Renal pelvis (tissue), 12 donors: ENCODE results near the gene COPB2. TPM values are rescaled to one million over a fixed set of nuclear protein-coding genes. Genes with fewer than 3 reads are reported as not detected.
"Not testable (repeated sequence)": the region's sequence is repeated elsewhere in the genome, so short reads cannot be mapped to it uniquely, and the experiment has no call there.

ENCODE experiments used
- DNase-seq: peaks from one replicate; pipeline ENCODE4 v3.0.0-alpha.2; 2013
- long read RNA-seq, 16 experiments: transcript quantifications; one replicate each; lab custom pipeline, GENCODE V29; 2026
- polyA plus RNA-seq, 3 donors: library from polyadenylated mRNA; unstranded; fragments of 120-200 nt; gene quantifications; one replicate each; pipeline ENCODE4 v1.2.1, GENCODE V29; 2013; ENCODE audit not compliant: insufficient read length in 3 of 3

Gene COPB2
- polyA plus RNA-seq: 100 to 1,000 TPM; 127 to 155 (median 154) TPM
- long read RNA-seq, donor 1, transcript COPB2-201 (22 exons, 3,360 nt): major isoform, 13 of 27 reads
- long read RNA-seq, donor 1, partial matches to known transcripts: 12 of 27 reads
- long read RNA-seq, donor 1, other reads (novel, unspliced or antisense): 0 of 27 reads
- long read RNA-seq, donor 2, transcript COPB2-201 (22 exons, 3,360 nt): major isoform, 19 of 28 reads
- long read RNA-seq, donor 2, partial matches to known transcripts: 8 of 28 reads
- long read RNA-seq, donor 2, other reads (novel, unspliced or antisense): 0 of 28 reads
- long read RNA-seq, donor 3, transcript COPB2-201 (22 exons, 3,360 nt): major isoform, 15 of 22 reads
- long read RNA-seq, donor 3, partial matches to known transcripts: 7 of 22 reads
- long read RNA-seq, donor 3, other reads (novel, unspliced or antisense): 0 of 22 reads
- long read RNA-seq, donor 4, transcript COPB2-201 (22 exons, 3,360 nt): major isoform, 19 of 19 reads
- long read RNA-seq, donor 4, partial matches to known transcripts: 0 of 19 reads
- long read RNA-seq, donor 4, other reads (novel, unspliced or antisense): 0 of 19 reads
- long read RNA-seq, donor 5, transcript COPB2-201 (22 exons, 3,360 nt): major isoform, 8 of 11 reads
- long read RNA-seq, donor 5, partial matches to known transcripts: 0 of 11 reads
- long read RNA-seq, donor 5, other reads (novel, unspliced or antisense): 0 of 11 reads
- long read RNA-seq, donor 6, transcript COPB2-201 (22 exons, 3,360 nt): major isoform, 11 of 36 reads
- long read RNA-seq, donor 6, partial matches to known transcripts: 23 of 36 reads
- long read RNA-seq, donor 6, other reads (novel, unspliced or antisense): 0 of 36 reads
- long read RNA-seq, donor 7, transcript COPB2-201 (22 exons, 3,360 nt): major isoform, 20 of 26 reads
- long read RNA-seq, donor 7, partial matches to known transcripts: 5 of 26 reads
- long read RNA-seq, donor 7, other reads (novel, unspliced or antisense): 0 of 26 reads
- long read RNA-seq, donor 8, transcript COPB2-201 (22 exons, 3,360 nt): major isoform, 6 of 21 reads
- long read RNA-seq, donor 8, partial matches to known transcripts: 0 of 21 reads
- long read RNA-seq, donor 8, other reads (novel, unspliced or antisense): 13 of 21 reads
- long read RNA-seq, donor 9, transcript COPB2-201 (22 exons, 3,360 nt): major isoform, 15 of 43 reads
- long read RNA-seq, donor 9, partial matches to known transcripts: 23 of 43 reads
- long read RNA-seq, donor 9, other reads (novel, unspliced or antisense): 0 of 43 reads
- long read RNA-seq, donor 10, partial matches to known transcripts: 15 of 20 reads
- long read RNA-seq, donor 10, other reads (novel, unspliced or antisense): 0 of 20 reads
- long read RNA-seq, donor 11, transcript COPB2-201 (22 exons, 3,360 nt): major isoform, 8 of 8 reads
- long read RNA-seq, donor 11, partial matches to known transcripts: 0 of 8 reads
- long read RNA-seq, donor 11, other reads (novel, unspliced or antisense): 0 of 8 reads
- long read RNA-seq, donor 12, transcript COPB2-201 (22 exons, 3,360 nt): major isoform, 20 of 34 reads
- long read RNA-seq, donor 12, partial matches to known transcripts: 10 of 34 reads
- long read RNA-seq, donor 12, other reads (novel, unspliced or antisense): 0 of 34 reads
- long read RNA-seq, donor 13, transcript COPB2-201 (22 exons, 3,360 nt): major isoform, 5 of 18 reads
- long read RNA-seq, donor 13, partial matches to known transcripts: 8 of 18 reads
- long read RNA-seq, donor 13, other reads (novel, unspliced or antisense): 0 of 18 reads
- long read RNA-seq, donor 14: 0 reads
- long read RNA-seq, donor 15, transcript COPB2-201 (22 exons, 3,360 nt): major isoform, 19 of 37 reads
- long read RNA-seq, donor 15, partial matches to known transcripts: 16 of 37 reads
- long read RNA-seq, donor 15, other reads (novel, unspliced or antisense): 0 of 37 reads
- long read RNA-seq, donor 16, transcript COPB2-201 (22 exons, 3,360 nt): major isoform, 16 of 34 reads
- long read RNA-seq, donor 16, partial matches to known transcripts: 16 of 34 reads
- long read RNA-seq, donor 16, other reads (novel, unspliced or antisense): 0 of 34 reads

DNA sequence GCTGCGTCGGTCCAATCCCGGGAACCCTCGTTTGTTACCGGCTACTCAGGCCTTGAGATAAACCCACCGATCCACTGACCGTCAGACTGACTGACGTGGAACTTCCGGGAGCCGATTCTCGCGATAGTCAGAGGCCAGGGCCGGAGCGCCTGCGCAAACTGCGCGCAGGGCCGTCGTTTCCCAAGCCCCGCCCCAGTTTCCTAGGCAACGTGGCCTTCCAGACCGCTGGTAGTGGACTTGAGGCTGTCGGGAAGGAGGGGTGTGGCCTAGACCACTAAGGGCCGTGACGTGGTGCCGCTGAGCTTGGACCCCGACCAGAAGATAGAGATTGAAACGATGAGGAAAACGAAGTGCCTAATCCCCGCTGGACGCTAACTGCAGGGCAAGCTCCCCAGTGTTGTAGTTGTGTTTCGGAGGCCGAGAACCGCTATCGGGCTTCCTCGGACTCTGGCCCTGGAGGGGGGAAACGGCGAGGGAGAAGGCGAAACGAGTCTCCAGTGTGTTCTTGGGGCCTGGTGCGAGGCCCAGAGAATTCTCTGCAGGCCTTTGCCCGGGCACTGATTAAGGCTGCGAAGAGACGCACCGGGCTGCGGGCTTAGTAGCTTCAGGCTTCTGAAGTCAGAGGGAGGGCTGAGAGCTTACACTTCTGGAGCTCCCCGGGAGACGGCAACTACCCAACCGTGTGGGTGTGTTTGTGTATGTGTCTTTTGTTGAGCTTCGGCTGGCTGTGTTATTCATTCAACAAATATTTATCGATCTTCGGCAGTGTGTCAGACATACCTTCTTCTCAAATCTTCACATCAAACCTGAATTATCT, at the start of gene COPB2:
Gene COPB2 (minus strand): TSS at position 96 of the 817 bp plus-strand sequence. CDS start 97 bp downstream, outside the sequence.
- peak; percentile 99 for DNase-seq

DNA sequence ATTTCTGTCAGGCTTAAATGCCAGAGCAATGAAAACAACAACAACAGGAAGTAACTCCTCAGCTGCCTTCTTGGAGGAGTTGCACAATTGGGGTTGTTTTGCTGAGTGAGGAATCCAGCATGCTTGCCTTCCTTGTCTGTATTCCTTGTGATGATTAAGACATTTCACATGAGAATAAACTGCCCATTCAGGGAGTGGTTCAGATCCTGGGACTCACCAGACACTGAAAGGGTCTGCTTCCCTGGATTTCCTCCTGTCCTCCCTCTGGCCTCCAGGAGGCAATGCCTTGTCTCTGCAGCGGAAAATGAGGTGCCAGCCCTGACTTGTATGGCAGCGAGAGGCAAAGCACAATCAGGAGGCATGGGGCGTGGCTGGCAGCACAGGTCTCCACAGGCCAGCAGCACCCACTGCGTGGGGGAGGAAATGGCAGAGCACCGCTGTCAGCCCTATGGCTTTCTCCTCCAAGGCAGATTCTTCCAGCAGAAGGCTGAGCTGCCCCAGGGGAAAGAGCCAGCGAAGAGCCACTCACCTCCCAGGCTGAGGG, 45.4 kb upstream of the COPB2 start:
- DNase-seq: no peak

DNA sequence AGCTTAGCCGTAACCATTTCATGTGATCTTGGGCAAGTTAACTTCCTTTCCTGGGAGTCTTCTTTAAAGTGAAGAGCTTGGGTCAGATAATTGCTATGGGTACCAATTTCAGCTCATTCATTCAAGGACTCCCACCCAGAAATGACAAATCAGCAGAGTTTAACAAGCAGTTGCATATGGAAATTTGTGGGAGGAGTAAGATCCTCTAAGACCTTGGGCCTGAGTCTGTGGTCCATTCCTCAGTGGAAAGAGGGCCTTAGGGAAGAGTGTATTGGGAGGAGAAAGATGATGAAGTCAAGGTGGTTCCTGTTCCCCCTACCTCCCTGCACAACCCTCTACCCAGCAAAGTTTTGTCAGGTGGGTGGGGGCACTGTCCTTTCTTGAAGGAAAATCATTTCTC, 44.8 kb upstream of the COPB2 start:
- DNase-seq: no peak

DNA sequence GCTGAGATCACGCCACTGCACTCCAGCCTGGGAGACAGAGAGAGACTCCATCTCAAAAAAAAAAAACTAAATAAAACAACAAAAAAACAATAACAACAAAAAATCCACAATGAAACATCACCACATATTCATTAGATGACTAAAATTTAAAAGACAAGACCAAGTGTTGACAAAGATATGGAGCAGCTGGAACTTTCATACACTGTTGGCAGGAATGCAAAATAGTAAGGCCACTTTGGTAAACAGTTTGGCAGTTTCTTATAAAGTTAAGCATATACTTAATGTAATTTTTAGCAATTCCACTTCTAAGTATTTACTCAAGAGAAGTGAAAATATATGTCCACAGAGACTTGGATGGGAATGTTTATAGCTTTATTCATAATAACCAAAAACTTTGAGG, 43.6 kb upstream of the COPB2 start:
- no peak for DNase-seq

DNA sequence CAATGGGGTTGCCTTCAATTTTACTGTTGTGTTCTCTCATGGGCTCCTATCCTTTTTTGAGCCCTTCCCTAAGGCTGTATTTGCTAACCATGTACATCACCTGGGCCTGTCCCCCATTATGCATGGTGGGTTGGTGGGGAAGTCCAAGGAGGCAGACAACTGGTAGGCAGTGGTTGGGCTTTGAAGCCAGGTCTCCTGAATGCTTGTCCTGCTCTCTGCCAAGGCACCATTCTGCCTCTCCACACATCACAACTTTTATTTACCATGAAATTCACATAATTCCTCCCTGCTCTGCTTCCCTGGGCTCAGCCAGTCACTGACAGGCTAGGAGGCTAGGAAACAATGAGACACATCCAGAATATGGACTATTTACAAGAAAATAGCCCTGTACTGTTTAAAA, 41.0 kb upstream of the COPB2 start:
- DNase-seq: no peak

DNA sequence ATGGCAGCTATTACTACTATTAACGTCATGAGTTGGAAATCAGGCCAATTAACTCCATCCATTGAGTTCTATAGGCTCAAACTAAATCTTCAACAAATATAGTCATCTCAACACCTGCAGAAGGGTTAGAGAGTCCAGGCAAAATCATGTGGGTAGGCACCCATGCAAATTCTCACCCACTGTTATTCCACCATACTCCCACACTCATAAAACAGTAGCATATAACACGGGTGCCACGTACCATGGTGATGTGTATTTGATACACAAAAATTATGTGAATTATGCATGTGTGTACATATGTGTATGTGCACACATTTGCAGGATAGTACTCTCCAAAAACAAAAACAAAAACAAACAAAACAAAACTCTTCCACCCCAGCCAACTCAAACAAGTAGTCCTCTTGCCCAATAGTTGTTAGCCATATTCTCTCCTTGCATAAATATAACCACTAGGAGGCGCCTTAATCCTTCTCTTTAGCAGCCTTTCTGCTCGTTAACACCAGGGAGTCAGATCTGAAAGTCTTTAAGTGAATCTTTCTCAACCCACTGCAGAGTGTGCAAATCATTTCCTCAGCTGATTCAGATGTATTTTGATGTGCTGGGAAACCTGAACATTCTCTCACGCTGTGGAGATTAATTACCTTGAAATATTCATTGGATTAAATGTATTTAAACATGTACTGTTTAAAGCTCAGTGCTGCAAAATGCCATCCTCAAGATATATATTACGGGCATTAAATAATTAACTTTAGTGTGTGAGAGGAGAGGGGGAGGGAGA, 38.0 kb upstream of the COPB2 start:
- peak; percentile 77 for DNase-seq

DNA sequence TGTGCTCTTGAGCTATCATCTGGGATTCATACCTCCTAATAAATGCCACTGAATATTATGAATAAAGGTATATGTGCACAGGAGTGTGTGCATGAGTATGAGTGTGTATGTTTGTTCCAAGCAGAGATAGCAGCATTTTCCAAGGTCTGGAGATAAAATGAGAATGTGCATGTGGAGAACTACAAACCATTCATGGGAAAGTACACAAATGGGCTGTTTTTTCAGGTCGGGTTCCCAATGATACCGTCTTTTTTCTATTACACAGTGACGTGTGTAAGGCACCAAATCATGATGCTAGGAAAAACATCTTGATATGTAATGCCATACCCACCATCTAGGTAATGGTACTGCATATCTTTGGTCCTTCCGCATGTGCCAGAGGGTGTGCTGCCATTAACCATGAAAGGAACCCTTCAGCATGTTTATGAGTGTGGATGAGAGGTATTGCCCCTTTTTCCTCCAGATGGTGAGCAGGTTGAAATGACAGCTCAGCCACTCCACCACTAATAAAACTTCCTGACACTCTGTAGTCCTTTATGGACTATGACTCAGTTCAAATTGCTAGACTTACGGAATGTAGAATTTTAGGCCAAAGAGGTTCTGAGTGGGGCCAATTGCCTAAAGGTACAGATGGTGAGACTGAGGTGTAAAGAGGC, 36.4 kb upstream of the COPB2 start:
- no peak for DNase-seq

DNA sequence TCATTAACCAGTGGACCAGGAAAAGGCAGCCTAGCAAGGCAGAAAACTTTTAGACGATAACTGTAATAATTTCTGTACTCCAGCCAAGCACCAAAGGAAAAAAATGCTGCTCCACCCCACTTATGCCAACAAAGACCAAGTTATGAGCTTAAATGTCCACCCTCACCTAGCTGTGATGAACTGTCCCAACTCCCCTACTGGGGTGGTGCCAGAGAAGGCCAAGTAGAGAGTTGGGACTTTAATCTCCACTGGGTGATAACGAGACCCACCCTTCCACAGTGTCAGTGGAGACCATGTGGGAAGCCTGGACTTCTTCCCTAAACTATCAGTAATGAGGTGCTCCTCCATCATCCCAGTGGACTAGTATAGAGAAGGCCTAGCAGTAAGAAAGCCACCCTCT, 33.8 kb upstream of the COPB2 start:
- DNase-seq: no peak

DNA sequence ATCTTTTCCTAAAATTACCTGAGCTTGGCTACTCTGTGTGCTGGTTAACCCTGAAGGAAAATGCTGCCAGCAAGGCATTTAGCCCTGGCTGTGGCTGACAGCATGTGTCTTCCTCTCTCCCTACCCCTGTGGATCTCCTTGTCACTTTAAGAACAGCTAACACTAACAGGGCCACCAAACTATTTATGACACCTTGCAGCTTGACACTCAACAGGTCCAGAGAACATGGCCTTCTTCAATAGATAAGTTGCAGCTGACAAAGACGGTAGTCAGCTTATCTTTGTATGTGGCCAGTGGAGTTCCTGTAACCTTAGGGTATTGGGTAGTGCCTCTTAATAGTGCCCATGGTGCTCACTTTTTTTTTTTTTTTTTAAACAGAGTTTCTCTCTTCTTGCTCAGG, 32.0 kb upstream of the COPB2 start:
- no peak for DNase-seq

DNA sequence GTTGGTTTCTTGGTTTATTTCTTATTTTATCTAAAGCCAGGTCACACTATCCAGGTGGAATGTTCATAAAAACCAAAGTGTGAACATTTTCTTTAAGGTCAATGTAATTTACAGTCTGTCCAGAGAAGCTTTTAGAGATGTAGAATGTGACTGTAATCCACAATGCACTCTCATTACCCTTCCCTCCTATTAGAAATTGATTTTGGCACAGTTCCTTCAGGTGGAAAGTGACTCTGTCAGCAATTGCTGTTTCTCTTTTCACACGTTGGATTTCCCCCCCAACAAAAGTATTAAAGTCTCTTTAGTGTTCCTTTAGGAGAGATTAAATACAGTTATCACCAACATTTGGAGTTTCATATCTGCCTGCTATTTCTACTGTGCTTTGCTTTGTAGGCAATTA, 31.6 kb upstream of the COPB2 start:
- no peak for DNase-seq

DNA sequence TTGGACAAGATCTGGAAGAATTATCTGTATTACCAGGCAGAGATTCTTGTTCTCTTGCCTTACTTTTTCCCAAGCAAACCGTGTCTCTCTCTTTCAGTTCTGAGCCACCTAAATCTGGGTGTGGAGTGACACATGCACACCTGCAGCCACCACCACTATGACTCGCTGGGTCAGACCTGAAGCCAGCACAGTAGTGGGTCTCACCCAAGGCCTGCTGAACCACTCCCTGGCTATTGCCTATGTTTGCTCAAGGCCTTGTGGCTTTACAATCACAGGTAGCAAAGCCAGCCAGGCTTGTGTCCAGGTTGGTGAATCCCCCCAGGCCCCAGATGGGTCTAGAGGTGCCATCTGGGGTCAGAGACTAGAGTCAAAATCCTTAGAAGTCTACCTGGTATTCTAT, 28.7 kb upstream of the COPB2 start:
- DNase-seq: no peak

DNA sequence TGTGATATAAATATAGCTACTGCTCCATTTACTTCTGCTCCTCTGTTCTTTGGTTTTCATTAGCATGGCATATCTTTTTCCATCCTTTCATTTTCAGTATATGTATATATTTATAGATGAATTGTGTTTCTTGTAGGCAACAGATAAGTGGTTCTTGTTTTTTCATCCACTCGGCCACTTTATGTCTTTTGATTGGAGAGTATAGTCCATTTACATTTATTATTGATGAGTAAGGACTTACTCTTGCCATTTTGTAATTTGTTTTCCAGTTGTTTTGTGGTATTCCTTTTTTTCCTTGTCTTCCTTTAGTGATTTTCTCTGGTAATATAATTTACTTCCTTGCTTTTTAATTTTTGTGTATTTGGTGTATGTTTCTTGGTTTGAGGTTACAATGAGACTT, 26.8 kb upstream of the COPB2 start:
- DNase-seq: no peak

DNA sequence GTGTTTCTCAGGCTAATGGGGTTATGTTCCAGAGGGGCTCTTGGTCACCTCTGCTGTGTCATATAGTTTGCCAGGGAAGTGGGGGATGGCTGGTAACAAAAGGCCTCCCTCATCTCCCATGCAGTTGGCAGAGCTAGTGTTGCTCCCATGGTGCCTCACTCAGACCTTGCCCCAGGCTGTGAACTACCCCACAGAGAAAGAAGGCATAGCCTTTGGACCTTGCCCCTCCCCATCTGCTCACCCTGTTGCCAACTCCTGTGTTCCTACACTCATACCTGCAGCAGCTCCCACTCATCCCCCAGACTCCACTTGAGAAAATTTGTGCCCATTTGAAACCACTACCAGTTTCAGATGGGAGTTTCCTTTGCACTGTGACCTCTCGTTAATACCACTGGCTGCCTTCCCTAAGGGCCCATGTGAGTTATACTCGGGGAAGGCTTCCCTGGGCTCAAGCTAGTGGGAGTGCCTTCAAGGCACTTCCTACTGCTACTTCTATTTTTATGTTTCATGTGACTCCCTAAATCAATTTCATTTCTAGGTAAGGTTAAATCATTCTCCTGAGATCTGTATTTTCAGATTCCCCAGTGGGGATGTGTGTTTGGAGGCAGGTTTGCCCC, 25.3 kb upstream of the COPB2 start:
- no peak for DNase-seq

DNA sequence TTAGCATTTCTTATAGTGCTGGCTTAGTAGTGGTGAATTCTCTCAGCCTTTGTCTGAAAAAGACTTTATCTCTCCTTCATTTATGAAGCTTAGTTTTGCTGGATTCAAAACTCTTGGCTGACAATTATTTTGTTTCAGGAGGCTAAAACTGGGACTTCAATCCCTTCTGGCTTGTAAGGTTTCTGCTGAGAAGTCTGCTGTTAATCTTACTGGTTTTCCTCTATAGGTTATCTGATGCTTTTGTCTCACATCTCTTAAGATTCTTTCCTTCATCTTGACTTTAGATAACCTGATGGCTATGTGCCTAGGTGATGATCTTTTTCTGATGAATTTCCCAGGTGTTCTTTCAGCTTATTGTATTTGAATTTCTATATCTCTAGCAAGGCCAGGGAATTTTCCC, 23.4 kb upstream of the COPB2 start:
- DNase-seq: not testable (repeated sequence)

DNA sequence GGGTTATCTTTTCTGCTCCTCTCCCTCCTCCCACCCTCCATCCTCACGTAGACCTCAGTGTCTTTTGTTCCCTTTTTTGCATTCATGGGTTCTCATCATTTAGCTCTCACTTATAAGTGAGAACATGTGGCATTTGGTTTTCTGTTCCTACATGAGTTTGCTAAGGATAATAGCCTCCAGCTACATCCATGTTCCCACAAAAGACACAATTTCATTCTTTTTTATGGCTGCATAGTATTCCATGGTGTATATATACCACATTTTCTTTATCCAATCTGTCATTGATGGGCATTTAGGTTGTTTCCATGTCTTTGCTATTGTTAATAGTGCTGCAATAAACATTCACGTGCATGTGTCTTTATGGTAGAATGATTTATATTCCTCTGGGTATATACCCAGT, 11.7 kb upstream of the COPB2 start:
- not testable (repeated sequence) for DNase-seq

DNA sequence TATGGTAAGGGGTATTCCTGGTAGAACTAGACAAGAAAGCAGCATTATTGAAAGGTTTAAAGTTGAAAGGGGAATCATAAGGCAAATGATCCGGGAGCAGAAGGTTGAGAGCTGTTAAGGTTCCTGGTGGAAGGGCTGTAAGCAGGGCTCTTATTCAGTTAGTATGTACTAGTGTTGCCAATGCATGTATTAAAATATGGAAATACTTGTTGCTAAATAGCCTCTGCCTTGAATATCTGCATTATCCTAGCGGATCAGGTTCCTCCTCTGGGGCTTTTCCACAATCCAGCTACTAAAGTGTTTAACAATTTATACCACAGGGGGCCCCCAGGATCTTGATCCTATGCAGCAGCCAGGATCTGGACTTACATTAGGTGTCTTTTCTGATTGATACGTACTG, 7.3 kb upstream of the COPB2 start:
- DNase-seq: no peak

DNA sequence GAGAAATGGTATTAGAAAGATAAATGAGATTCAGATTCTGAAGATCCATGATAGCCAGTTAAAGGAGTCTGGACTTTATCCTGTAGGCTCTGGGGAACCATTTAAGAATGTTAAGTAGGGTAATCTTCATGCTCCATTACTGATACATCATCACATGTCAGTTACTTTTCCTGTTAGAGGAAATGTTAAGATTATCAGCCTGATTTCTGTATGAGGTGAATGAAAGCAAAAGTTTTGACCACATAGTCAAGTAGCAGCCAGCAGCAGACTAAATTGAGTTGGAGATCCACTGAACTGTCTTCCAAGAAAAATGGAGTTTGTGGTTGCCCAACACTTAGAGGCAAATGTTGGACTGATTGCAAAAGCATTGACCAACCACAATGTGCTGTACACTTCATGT, 4.7 kb upstream of the COPB2 start:
- DNase-seq: no peak
